Measurements from ENCODE around the gene PABPC1L. TPM values are rescaled to one million over a fixed set of nuclear protein-coding genes. Genes with fewer than 3 reads are reported as not detected.

The PABPC1L gene
- total RNA-seq, 1 donor from 2014 or later = 211 TPM

DNA sequence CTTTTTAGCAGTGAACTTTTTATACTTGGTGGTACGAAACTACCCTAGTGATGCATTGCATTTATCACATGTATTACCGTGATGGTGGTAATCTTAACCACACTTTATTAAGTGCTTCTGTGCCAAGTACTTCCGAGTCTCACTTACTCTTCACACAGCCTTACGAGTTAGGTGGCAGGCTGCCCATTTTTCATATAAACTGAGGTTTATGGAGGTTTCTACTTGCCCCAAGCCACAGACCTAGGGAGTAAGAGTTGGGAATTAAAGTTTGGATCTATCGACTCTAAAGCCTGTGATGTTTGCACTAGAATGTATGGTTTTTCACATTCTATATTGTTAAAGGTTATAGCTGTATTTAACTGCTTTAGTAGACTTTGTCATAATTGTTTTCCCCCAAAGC, 5.5 kb upstream of the PABPC1L start:
- Mint-ChIP-seq H3K9me3 (ENCODE audit: low read depth) (no peaks in the 10 kb centered on the region), H3K4me3 (ENCODE audit: low read depth) (no peak overlapping the region), H3K27me3 (no peaks in the 10 kb centered on the region), H3K27ac (no peak overlapping the region), H3K36me3 (ENCODE audit: insufficient read depth) (peaks cover 21% of the 10 kb centered on the region), H3K4me1 (ENCODE audit: low read depth) (peaks cover 2% of the 10 kb centered on the region)
- TF ChIP-seq, protein P1, sequence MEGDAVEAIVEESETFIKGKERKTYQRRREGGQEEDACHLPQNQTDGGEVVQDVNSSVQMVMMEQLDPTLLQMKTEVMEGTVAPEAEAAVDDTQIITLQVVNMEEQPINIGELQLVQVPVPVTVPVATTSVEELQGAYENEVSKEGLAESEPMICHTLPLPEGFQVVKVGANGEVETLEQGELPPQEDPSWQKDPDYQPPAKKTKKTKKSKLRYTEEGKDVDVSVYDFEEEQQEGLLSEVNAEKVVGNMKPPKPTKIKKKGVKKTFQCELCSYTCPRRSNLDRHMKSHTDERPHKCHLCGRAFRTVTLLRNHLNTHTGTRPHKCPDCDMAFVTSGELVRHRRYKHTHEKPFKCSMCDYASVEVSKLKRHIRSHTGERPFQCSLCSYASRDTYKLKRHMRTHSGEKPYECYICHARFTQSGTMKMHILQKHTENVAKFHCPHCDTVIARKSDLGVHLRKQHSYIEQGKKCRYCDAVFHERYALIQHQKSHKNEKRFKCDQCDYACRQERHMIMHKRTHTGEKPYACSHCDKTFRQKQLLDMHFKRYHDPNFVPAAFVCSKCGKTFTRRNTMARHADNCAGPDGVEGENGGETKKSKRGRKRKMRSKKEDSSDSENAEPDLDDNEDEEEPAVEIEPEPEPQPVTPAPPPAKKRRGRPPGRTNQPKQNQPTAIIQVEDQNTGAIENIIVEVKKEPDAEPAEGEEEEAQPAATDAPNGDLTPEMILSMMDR (IDR thresholded peaks at IDR 0.05; ENCODE audit: unreplicated experiment) = no peak
- no peak for DNase-seq (ENCODE audit: low spot score, unreplicated experiment)

DNA sequence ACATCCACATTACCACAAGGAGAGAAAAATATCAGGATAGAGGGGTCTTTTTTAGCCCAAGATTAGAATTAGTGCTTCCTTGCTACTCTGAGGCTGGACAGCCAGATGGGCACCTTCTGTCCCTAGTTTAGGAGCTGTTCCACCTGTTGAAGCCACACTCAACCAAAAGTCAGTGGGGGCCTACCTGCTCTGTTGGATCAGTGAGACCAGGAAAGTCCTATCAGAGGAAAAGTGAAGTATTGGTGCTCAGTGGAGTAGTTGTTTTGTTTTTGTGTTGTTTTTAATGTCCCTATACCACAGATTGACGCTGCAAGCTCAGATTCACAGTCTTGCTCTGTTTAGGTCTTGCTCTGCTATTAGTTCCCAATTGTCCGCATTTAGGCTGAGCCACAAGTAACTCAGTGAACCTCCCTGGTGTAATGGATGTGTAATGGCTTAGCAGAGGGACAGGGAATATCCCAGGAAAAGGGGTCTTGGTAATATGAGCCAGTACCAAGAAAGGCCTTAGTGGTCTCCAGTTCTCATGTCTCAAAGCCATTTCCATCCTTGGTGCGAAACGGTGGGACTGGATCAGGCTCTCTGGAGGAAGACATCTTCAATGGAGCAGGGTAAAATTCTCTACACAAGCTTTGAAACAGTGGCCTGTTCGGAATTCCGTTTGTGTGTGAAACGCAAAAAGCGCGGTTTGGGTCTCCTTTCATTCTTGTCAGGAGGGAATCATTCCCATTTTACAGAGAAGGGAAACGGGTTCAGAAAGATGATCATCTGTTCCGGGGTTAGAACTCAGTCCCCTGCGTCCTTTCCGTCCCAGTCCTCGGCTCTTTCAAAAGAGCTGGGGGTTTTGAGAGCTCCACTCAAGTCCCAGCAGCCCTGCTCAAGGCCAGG, 631 bp upstream of the PABPC1L start:
- TF ChIP-seq, protein P1 (IDR thresholded peaks at IDR 0.05; ENCODE audit: unreplicated experiment) = no peak
- no peak for DNase-seq (ENCODE audit: low spot score, unreplicated experiment)
- H3K27ac Mint-ChIP-seq = peak overlapping the region; percentile 84
- no peaks in the 10 kb centered on the region for H3K9me3 Mint-ChIP-seq (ENCODE audit: low read depth)
- H3K4me1 Mint-ChIP-seq (ENCODE audit: low read depth) = peaks cover 13% of the 10 kb centered on the region
- peaks cover 24% of the 10 kb centered on the region for H3K36me3 Mint-ChIP-seq (ENCODE audit: insufficient read depth)
- H3K27me3 Mint-ChIP-seq = no peaks in the 10 kb centered on the region
- peak overlapping the region; percentile 84 for H3K4me3 Mint-ChIP-seq (ENCODE audit: low read depth)

DNA sequence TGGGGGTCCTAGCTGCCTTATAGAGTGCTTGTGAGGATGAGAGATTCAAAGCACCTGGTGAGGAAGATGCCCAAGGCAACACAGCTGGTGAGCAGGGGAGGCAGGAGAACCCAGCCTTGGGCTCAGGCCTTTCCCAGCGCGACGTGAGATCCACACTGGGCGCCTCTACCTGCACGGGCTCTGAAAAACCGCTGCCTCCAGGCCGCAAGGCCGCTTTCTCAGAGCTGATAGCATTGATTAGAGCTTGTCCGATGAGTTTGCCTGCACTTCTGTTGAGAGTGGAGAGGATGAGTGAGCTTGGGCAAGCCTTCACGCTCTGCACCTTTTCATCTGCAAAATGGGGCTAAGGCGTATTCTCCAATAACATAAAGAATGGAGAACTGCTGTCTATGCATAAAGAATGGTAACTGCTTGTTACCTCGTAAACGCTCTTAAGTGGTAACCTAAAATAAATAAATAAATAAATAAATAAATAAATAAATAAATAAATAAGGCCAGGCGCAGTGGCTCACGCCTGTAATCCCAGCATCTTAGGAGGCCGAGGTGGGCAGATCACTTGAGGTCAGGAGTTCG, 916 bp downstream of the PABPC1L start:
- peaks cover 20% of the 10 kb centered on the region for H3K36me3 Mint-ChIP-seq (ENCODE audit: insufficient read depth)
- H3K27ac Mint-ChIP-seq = peak overlapping the region; percentile 71
- H3K4me1 Mint-ChIP-seq (ENCODE audit: low read depth) = peaks cover 13% of the 10 kb centered on the region
- H3K4me3 Mint-ChIP-seq (ENCODE audit: low read depth) = peak overlapping the region; percentile 84
- DNase-seq (ENCODE audit: low spot score, unreplicated experiment) = no peak
- TF ChIP-seq, protein P1 (IDR thresholded peaks at IDR 0.05; ENCODE audit: unreplicated experiment) = no peak
- no peaks in the 10 kb centered on the region for H3K27me3 Mint-ChIP-seq
- H3K9me3 Mint-ChIP-seq (ENCODE audit: low read depth) = no peaks in the 10 kb centered on the region

DNA sequence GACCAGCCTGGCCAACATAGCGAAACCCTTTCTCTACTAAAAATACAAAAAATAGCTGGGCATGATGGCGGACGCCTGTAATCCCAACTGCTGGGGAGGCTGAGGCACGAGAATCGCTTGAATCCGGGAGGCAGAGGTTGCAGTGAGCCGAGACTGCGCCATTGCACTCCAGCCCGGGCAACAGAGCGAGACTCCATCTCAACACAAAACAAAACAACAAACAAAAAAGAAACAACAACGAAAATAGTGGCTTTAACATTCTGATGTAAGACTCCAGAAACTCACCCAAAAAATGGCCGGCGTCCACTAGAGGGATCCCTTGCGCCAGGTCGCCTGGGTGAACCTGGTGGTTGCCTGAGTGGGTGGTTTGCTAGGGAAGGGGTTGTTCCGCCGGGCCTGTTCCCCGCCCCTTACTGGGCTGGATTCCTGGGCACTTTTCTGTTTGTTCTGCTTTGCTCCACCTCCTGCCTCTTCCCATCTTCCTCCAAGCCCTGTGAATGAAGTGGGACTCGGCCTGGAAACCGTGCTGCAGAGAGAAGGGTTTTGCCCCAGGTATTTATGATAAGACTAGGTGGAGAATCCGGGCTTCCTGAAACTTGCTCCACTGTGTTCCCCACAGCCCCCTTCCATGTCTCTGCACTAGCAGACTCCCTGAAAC, 1.5 kb downstream of the PABPC1L start:
- peak; percentile 67 for DNase-seq (ENCODE audit: low spot score, unreplicated experiment)
- Mint-ChIP-seq H3K27ac (peak overlapping the region; percentile 92), H3K36me3 (ENCODE audit: insufficient read depth) (peaks cover 15% of the 10 kb centered on the region), H3K9me3 (ENCODE audit: low read depth) (no peaks in the 10 kb centered on the region), H3K4me3 (ENCODE audit: low read depth) (peak overlapping the region; percentile 70), H3K27me3 (no peaks in the 10 kb centered on the region), H3K4me1 (ENCODE audit: low read depth) (peaks cover 13% of the 10 kb centered on the region)
- TF ChIP-seq, protein P1 (IDR thresholded peaks at IDR 0.05; ENCODE audit: unreplicated experiment) = peak; percentile 71

- no peak overlapping the region for H3K4me3 Mint-ChIP-seq (ENCODE audit: low read depth)
- H3K27ac Mint-ChIP-seq = peak overlapping the region; percentile 76
- peaks cover 13% of the 10 kb centered on the region for H3K4me1 Mint-ChIP-seq (ENCODE audit: low read depth)
- peaks cover 15% of the 10 kb centered on the region for H3K36me3 Mint-ChIP-seq (ENCODE audit: insufficient read depth)
- TF ChIP-seq, protein P1 (IDR thresholded peaks at IDR 0.05; ENCODE audit: unreplicated experiment) = no peak
- no peaks in the 10 kb centered on the region for H3K27me3 Mint-ChIP-seq
- DNase-seq (ENCODE audit: low spot score, unreplicated experiment) = no peak
- no peaks in the 10 kb centered on the region for H3K9me3 Mint-ChIP-seq (ENCODE audit: low read depth)
Observed at GRCh38 chr20:44912189-44912588, 2.3 kb downstream of the PABPC1L start.

All from progenitor cell of endocrine pancreas (in vitro differentiated cells).